Renal cortex interstitium (tissue), 11 donors: ENCODE results near the gene CCDC24. TPM values are rescaled to one million over a fixed set of nuclear protein-coding genes. Genes with fewer than 3 reads are reported as not detected.
A peak's percentile ranks its signal among the peaks of the same experiment; 100 is the strongest.

Source experiments
- DNase-seq, 11 donors: peaks; one replicate each; pipeline ENCODE4 v3.0.0-alpha.2; 2013; ENCODE audit warnings: low read depth in 9 of 11, low spot score in 4 of 11; ENCODE audit errors: extremely low read depth in 1 of 11
- polyA plus RNA-seq, 3 donors: library from polyadenylated mRNA; unstranded; fragments of 120-200 nt; gene quantifications; one replicate each; pipeline ENCODE4 v1.2.1, GENCODE V29; 2013; ENCODE audit not compliant: insufficient read length in 3 of 3

The CCDC24 gene
- polyA plus RNA-seq, 3 donors = 14.6 to 27.6 (median 19.3) TPM

DNA sequence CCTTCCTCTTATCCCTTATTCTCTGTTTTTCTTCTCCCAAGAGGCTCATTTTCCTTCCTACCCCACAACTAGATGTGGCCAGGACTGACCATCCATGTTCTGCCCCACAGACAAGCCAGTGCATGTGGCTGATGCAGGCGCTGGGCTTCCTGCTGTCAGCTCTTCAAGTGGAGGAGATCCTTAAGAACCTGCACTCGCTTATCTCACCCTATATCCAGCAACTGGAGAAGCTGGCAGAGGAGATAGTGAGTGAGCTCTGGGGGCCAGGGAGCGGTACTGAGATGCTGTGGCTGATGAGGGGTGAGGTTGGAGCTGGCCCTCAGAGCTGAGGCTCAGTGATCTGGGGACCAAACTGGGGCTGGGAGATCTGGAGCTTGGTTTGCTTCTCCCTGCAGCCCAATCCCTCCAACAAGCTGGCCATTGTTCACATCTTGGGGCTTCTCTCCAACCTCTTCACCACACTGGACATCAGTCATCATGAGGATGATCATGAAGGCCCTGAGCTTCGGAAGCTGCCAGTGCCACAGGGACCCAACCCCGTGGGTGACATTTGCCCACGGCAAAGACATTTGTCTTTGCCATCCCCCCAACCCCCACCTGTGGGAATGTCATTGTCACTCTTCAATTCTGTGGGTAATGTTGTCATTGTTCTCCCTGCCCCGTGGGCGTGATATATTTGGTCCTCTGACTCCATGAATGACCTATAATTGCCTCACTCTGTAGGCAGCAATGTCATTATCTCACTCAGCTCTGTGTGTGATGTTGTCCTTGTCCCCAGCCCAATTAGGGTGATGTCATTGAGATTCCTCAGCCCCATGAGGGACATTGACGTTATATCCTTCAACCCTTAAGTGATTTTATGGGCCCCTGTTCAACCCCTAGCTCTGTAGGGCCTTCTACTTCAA is 32.8 kb upstream of the CCDC24 start:
- DNase-seq = no peak

DNA sequence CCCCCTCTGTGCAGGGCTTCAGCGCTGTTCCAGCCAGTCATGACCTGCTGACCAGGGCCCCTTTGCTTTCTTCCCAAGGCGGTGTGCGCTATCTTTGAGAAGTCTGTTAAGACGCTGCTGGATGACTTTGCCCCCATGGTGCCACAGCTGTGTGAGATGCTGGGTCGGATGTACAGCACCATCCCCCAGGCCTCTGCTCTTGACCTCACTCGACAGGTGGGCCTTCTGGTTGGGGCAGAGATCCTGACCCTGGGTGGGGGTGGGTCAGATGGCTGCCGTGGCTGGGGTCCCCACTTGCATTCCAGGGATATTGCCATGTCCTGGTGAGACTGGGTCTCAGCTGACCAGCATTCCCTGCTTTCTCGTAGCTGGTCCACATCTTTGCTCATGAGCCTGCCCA is 30.6 kb upstream of the CCDC24 start:
- DNase-seq = no peak

DNA sequence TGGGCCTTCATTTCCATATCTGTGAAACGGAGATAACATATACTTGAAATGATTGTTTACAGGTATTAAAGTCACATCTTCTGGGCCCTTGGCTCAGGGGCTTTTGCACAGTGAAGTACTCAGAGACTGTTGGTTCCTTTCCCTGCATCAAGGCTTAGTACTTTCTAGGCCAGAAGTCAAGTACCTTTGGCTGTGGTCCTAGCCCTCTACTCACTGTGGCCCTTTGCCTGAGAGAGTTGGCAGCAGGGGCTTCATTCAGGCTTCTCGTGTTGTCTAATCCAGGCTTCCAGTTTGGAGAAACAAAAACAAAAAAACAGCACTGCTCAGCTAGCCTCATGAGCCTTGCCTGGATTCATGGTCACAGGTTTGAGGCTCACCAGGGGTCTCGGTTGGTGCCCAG is 29.7 kb upstream of the CCDC24 start:
- DNase-seq = no peak

GRCh38 chr1:43962324-43962723 is 29.1 kb upstream of the CCDC24 start:
- DNase-seq = no peak

GRCh38 chr1:43963006-43963405 is 28.4 kb upstream of the CCDC24 start:
- no peak for DNase-seq

DNA sequence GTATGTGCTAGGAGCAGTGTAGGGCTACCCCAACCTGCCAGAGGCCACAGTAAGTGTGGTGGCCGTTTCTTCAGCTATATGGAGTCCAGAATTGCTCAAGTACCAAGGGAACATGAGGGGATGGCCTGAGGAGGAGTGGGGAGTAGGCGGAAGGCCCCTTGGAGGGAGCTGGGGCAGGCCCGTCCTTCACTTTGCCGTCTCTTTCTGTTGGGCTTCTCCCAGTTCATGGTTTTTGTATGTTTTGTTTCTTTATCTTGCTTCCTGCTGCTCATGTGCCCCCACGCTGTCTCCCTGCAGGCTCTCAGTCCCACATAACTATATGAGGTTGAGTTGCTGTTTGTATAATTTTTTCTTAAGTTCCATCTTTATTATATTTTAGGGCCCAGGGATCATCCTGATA is 27.5 kb upstream of the CCDC24 start:
- DNase-seq = no peak

- DNase-seq = no peak
These were observed 26.1 kb upstream of the CCDC24 start for GRCh38 chr1:43965316-43965715.

- no peak for DNase-seq
These were observed 23.0 kb upstream of the CCDC24 start for GRCh38 chr1:43968348-43968948.

DNA sequence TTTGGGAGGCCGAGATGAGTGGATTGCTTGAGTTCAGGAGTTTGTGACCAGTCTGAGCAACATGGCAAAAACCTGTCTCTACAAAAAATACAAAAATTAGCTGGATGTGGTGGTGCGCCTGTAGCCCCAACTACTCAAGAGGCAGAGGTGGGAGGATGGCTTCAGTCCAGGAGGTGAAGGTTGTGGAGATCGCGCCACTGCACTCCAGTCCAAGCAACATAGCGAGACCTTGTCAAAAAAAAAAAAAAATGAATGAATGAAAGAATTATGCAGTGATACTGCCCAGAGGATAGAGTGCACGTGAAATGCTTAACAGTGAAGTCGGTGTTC is 22.0 kb upstream of the CCDC24 start:
- DNase-seq = no peak

GRCh38 chr1:43969746-43970466 is 21.5 kb upstream of the CCDC24 start, which contains the start of gene DPH2:
Gene DPH2, plus strand, starts transcription at chr1:43970010. Its CDS starts 166 bp downstream, at chr1:43970176.
- peak; percentile 86 to 98 (median 94) for DNase-seq

- DNase-seq = no peak
These were observed 20.9 kb upstream of the CCDC24 start for GRCh38 chr1:43970502-43970901.

DNA sequence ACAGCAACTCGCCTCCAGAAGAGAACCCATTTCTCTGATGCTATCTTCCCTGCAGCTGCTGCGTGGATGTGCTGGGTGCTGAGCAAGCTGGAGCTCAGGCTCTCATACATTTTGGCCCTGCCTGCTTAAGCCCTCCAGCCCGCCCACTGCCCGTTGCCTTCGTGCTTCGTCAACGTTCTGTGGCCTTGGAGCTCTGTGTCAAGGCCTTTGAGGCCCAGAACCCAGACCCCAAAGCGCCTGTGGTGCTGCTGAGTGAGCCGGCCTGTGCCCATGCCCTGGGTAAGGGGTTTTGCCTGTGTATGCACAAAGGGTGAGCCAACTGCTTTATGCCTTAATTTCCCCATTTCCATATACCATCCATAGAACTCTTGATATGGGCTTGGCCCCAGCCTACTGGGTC is 20.5 kb upstream of the CCDC24 start:
- no peak for DNase-seq

DNA sequence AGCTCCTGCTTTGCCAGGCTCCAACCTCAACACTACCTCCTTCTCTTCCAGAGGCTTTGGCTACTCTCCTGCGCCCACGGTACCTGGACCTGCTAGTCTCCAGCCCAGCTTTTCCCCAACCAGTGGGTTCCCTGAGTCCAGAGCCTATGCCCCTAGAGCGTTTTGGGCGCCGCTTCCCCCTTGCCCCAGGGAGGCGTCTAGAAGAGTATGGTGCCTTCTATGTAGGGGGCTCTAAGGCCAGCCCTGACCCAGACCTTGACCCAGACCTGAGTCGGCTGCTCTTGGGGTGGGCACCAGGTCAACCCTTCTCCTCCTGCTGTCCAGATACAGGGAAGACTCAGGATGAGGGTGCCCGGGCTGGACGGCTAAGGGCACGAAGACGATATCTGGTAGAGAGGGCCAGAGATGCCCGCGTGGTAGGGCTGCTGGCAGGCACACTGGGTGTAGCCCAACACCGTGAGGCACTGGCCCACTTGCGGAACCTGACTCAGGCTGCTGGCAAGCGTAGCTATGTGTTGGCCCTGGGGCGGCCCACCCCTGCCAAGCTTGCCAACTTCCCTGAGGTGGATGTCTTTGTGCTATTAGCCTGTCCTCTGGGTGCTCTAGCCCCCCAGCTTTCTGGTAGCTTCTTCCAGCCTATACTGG is 19.9 kb upstream of the CCDC24 start:
- no peak for DNase-seq

DNA sequence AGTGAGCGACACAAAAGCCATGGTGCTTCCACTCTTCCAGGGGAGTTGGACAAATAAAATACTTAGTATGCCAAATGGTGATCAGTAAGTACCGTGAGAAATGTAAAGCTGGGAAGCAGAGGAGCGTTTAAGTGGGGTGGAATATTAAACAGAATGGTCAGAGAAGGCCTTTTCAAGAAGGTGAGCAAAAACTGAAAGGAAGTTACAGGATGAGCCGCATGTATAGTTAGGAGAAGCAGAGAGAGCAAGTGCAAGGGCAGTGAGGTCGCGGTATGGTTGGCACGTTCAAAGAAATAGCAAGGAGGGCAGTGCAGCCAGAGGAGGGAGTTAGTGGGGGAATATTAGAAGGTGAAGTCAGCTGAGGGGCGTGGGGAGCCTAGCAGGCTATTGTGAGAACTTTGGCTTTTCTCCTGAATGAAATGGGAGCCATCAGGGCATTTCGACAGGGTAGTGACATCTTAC is 17.4 kb upstream of the CCDC24 start:
- no peak for DNase-seq

DNA sequence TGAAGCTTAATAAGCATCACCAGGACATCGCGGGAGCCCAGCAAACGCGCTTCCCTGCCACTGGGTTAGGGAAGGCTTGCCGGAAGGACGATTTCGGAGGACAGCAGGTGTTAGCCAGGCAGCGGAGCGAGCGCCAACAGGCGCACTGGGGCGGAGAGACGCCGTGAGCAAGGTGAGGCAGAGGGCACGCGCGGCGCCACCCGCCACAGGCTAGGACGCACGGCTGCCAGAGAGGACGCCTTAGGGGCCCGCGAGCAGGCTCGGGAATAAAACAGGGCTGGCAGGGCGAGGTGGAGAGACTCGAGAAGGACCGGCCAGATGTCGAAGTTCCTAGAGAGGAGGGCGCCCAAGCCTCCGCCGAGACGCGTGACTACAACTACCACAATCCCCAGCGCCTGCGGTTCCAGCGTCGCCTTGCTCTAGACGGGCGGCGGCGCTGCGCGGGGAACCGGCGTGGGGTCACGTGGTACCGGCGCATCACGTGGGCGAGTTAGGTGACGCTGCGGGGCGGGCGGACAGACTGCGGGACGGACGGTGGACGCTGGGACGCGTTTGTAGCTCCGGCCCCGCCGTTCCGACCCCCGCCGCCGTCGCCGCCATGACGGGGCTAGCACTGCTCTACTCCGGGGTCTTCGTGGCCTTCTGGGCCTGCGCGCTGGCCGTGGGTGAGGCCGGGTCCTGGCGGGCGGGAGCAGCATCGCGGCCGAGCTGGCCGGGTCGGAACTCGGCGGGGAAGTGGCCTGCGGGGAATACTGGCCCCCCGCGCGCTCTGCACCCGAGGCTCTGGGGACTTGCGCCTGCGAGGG is 16.8 kb upstream of the CCDC24 start, which contains the start of gene ATP6V0B:
TSS of gene ATP6V0B (plus strand) at position 518 of the 806 bp plus-strand sequence. CDS start at position 599, 81 bp downstream.
- DNase-seq = peak in 10 of 11 donors; percentile 74 to 92 (median 87)

DNA sequence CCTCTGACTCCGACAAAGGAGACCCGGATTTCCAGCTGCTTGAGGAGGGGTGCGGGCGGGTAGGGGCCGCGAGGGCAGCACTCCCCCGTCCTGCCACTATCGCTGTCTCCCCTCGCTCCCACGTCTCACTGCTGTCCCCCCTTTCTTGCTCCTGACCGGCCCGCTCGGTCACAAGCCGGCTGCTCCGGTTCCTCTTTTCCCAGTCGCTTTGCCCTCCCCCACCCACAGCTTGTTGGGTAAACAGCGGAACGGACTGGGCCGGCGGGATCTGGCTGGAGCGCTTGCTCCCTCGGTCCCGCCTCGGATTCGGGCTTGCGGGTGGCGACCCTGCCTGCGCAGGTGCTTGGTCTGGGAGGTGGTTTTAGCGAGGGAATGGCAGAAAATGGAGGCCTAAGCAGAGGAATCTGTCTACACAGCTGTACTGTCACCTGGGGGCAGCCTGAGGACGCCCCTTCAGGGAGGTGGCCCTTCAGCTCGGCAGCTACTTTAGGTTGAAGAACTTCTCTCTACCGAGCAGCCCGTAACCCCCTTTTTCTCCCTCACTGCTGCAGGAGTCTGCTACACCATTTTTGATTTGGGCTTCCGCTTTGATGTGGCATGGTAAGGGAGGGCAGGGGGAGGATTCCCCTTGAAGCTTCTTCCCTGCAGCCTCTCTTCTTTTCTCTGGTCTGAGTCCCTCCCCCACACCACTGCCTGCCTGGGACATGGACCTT is 16.0 kb upstream of the CCDC24 start:
- DNase-seq = no peak

- no peak for DNase-seq
These were observed 15.4 kb upstream of the CCDC24 start for GRCh38 chr1:43976045-43976444.

GRCh38 chr1:43976890-43977289 is 14.5 kb upstream of the CCDC24 start:
- no peak for DNase-seq
